Hindlimb muscle (tissue), 1 donor: ENCODE data around the gene TIGD2. TPM values are rescaled to one million over a fixed set of nuclear protein-coding genes. Genes with fewer than 3 reads are reported as not detected.
"Not testable (repeated sequence)": the region's sequence is repeated elsewhere in the genome, so short reads cannot be mapped to it uniquely, and the experiment has no call there.

Experiments used
- DNase-seq: peaks from one replicate; pipeline ENCODE4 v3.0.0-alpha.2; 2013
- polyA plus RNA-seq: library from polyadenylated mRNA; unstranded; fragments of 120-200 nt; gene quantifications from one replicate; pipeline ENCODE4 v1.2.1, GENCODE V29; 2013; ENCODE audit not compliant: insufficient read length

Gene TIGD2
- polyA plus RNA-seq, 1 donor, result 5.2 TPM

GRCh38 chr4:89119836-89120235 lies 8.5 kb downstream of the TIGD2 start:
- no peak for DNase-seq

DNA sequence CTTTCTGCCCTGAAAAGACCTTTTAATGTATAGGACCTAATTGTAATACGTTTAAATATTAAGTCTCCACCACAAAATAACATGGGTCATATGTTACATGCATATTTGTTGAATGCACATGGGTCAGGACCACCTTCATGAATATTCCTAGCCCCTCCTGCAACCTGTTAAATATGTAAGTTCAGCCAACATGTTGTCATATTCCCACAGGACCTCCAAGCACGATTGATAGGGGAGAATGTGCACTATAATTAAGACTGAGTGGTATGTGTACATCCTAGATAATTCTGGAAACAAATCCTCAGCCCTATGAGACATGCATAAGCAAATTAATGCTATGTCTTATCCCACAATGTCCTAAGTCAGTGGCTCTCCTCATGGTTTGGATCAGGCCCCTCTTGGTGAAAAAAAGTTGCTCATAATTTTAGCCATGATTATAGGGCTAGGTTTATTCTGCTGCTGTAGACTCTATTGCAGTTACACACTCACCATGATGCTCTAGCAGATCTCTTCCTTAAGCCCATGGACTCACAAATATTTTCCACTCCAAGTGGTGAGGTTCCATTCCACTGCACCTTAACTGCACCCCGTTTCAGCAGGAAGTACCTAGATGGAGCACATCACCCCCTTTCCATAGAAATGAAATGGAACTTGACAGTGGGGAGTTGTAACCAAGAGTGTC lies 10.2 kb downstream of the TIGD2 start:
- no peak for DNase-seq

DNA sequence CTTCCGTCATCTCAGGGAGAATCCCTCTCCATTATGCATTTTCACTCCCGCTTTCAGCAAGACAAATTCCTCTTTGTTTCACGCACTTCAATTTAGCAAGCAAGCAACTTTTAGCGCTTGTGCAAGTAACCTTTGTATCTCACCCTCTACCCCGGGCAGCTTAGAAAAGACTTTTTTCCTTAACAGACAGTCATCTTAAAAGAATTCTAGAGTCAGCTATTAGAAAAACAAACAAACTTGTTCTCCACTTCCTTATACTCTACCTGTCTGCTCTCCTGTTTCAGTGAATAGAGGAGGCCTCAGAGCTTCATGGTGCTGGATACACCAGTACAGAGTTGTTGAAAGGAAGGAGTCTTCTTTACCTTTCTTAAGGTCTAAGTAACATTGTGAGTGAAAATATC lies 12.1 kb downstream of the TIGD2 start:
- DNase-seq, result no peak

GRCh38 chr4:89125901-89126782 lies 14.8 kb downstream of the TIGD2 start:
- no peak for DNase-seq

DNA sequence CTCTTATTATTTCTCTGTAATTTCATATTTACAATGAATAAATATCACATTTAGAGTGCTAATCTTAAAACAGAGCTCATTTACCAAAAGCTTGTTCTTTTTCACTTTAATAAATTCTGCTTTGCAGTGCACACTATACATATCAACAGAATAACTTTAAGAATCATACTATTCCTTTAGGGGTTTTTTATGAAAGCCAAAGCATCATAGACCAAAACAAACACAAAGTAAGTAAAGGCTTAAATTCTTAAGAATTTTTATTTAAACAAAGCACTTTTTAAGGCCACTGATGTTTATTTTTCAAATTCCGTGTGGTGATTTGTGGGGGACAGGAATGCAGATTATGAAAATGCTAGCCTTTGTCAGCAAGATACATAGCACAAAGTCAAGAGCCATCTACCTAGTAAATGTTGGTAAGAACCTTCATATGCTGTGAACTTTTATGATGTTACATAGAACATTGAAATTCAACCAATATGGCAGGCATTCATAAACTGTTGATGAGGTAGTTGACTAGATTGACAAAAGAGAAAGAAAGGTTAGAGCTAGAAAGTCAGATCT lies 17.8 kb downstream of the TIGD2 start:
- no peak for DNase-seq

DNA sequence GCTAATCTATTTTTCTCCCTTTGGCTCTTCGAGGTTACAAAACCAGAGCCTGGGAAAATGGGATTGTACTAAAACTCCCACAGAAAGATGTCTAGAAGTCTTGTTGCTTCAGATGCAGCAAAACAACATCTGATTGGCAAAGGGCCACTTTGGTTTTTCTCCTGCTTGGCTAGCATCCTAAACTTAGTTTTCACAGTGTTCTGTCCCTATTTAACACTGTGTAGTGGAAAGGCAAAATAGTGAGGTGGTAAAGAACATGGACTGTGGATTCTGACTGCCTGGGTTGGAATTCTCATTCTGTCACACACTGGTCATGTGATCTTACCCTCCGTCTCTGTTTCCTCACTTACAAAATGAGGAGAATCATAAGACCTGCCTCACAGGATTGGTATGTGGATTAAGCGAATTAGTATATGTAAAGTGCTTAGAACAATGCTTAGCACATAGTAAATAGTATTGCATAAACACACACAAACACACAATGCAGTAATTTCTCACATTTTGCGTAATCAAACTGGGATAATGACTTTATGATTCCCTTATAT lies 23.5 kb downstream of the TIGD2 start:
- peak; percentile 68 for DNase-seq

GRCh38 chr4:89136525-89136924 lies 25.2 kb downstream of the TIGD2 start:
- DNase-seq, result no peak

DNA sequence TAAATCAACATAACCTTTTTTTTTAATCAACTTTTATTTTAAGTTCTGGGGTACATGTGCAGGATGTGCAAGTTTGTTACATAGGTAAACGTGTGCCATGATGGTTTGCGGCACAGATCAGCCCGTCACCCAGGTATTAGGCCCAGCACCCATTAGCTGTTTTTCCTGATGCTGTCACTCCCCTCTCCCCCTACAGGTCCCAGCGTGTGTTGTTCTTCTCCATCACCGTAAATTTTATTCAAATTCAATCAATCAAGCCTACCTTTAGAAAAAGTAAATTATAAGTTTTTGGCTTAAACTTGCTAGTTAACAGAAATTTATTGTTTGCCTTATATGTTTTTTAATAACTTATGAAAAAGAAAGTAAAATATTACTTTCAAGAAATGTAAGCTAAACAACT lies 25.9 kb downstream of the TIGD2 start:
- no peak for DNase-seq

DNA sequence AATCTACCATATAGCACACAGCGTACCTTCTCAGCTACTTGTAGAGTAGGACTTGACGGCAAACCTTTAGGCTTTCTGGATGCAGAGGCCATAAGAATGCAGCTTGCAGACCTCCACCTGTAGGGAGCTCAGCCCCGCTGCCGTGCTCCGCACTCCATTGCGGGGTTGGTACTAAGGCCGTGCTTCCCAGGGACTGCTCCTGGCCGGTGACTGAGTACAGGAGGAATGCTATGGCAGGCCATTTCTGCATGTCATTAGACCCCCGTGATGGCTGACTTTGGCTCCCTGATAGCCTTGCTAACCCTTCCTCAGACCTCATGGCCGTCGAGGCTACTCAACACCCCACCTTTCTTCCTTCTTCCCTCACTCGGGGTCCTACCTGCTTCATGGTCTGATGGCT lies 26.4 kb downstream of the TIGD2 start:
- DNase-seq, result no peak

DNA sequence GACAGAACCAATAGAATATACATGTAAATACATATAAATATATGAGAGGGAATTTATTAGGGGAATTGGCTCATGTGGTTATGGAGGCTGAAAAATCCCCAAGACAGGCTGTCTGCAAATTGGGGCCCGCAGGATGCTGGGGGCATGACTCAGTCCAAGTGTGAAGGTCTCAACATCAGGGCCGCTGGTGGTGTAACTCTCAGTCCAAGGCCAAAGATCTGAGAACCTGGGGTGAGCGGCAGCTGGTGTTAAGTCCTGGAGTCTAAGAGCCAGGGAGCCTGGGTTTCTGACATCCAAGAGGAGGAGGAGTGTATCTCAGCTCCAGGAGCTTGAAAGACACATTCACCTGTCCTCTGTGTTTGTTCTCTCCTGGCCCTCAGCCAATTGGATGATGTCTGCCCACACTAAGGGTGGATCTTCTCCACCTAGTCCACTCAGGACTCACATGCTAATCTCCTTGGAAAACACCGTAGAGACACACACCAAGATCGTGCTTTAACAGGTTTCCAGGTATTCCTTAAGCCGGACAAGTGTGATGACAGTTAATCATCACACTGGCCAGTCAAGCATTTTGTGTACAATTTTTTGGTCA lies 28.9 kb downstream of the TIGD2 start:
- no peak for DNase-seq

GRCh38 chr4:89142691-89143669 lies 31.6 kb downstream of the TIGD2 start:
- DNase-seq, result no peak

GRCh38 chr4:89144652-89145051 lies 33.3 kb downstream of the TIGD2 start:
- DNase-seq, result not testable (repeated sequence)

DNA sequence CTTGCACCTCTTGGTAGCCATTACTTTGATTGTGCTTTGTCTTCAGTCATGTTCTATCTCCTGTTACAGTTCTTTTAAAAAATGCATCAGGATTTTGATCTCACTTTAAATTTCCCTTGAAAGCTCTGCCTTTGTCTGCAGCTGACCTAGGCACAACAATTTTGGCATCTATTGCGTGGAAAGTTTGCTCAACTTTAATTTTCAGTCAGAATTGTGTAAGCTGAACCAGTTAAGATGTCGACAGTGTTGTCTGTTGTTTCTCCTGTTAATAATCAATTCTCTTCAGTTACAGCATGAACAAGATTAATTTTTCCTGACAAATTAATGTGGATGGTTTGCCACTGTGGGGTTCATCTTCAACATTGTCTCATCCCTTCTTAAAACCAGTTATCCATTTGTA lies 34.9 kb downstream of the TIGD2 start:
- no peak for DNase-seq

- no peak for DNase-seq
Observed at GRCh38 chr4:89152972-89153371, 41.6 kb downstream of the TIGD2 start.

DNA sequence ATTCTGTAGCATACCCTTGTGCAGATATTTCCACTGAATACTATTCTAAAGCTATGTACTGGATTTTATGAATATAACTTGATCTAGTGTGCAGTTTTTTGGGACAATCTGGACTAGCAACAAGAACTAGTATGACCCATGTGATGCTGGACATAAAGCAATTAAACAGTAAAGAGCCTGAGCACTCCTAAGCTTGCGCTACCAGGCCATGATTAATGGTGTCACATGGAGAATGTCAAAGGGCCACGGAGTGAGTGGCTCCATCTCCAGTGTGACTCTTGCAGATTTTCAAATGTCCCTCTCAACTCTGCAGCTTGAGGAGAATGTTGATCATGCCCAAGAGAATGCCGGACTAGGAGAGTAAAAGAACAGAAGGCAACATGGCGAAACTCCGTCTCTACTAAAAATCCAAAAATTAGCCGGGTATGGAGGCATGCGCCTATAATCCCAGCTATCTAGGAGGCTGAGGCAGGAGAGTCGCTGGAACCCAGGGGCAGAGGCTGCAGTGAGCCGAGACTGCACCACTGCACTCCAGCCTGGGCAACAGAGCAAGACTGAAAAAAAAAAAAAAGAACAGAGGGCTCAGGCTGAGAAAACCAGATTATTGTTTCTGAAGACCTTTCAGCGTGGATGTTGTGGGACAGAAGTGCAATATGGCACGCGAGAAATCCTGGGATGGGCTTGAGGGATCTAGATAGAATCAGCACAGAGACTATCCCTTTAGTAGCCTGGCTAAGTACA lies 45.0 kb downstream of the TIGD2 start:
- DNase-seq, result no peak

DNA sequence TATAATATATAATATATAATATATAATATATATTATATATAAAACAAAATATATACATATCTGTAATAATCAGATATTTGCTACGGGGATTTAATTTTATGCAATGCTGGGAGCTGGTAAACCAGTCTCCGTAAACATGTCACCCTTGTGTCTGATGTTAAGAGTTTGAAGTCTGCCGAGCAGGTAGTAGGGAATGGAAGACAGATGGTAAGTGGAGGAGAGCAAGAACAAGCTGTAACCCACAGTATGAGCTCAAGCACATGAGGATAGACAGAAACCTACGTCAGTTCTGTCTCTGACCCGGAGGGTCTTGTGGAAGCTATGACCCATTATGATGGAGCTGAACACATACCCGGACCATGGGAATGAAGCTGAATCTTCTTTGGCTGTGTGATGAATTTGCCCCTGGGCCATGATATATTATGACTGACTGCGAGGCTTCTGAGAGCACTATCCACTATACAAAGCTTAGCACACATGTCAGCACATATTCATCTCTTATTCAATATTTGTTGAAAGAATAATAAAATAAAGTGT lies 46.2 kb downstream of the TIGD2 start:
- no peak for DNase-seq

GRCh38 chr4:89158884-89159503 lies 47.7 kb downstream of the TIGD2 start:
- peak; percentile 29 for DNase-seq

- no peak for DNase-seq
Observed at GRCh38 chr4:89160806-89161205, 49.5 kb downstream of the TIGD2 start.

DNA sequence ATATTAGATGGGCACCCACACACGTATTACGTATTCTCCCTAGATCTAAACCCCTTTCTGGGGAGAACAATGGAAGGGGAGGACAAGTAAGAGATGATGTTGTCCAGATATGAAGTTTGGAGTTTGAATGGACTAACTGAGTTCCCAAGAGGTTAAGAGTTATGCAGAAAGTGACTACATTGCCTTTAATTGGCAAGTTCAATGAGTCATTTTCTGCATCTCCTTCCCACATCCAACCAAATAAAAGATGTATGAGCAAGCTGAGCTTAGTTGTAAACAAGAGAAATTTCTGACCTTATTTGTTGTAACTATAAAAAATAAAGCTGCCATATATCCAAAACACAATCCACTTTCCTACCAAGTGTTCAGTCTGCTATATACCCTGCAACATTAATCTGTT lies 50.5 kb downstream of the TIGD2 start:
- DNase-seq, result no peak

DNA sequence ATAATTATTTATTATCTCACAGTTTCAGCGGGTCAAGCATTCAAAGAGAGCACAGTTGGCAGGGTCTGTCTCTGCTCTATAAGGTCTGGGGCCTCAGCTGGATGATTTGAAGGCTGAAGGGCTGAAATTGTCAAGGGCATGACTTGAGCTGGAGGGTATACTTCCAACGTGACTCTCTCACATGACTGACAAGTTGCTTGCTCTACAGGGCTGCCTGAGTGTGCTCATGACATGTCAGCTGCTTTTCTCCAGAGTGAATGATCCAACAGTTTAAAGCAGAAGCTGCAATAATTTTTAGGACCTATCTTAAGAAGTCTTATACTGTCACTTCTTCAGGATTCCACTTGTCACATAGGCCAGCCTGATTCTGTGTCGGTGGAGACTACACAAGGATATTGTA lies 51.2 kb downstream of the TIGD2 start:
- DNase-seq, result no peak
